IPS-15b (cell line): ENCODE results near the gene PBOV1.
"Not testable (repeated sequence)": the region's sequence is repeated elsewhere in the genome, so short reads cannot be mapped to it uniquely, and the experiment has no call there.

Source experiments
- H3K27me3 ChIP-seq: one replicate; pipeline ENCODE4 v1.6.1; 2013; ENCODE audit warnings: low read length; ENCODE audit not compliant: control insufficient read depth, insufficient read depth
- H3K36me3 ChIP-seq: one replicate; pipeline ENCODE4 v1.6.1; 2013; ENCODE audit warnings: low read length; ENCODE audit not compliant: control insufficient read depth, insufficient read depth
- H3K4me1 ChIP-seq: one replicate; pipeline ENCODE4 v1.6.1; 2013; ENCODE audit warnings: mild to moderate bottlenecking, low read length; ENCODE audit not compliant: control insufficient read depth, insufficient read depth
- H3K4me3 ChIP-seq: one replicate; pipeline ENCODE4 v1.5.1; 2013; ENCODE audit warnings: low read depth, low read length
- H3K9ac ChIP-seq: one replicate; pipeline ENCODE4 v1.6.1; 2013; ENCODE audit warnings: low read depth, mild to moderate bottlenecking, low read length
- H3K9me3 ChIP-seq: one replicate; pipeline ENCODE4 v1.6.1; 2013; ENCODE audit warnings: mild to moderate bottlenecking, low read length; ENCODE audit not compliant: control insufficient read depth, insufficient read depth

PBOV1 gene

DNA sequence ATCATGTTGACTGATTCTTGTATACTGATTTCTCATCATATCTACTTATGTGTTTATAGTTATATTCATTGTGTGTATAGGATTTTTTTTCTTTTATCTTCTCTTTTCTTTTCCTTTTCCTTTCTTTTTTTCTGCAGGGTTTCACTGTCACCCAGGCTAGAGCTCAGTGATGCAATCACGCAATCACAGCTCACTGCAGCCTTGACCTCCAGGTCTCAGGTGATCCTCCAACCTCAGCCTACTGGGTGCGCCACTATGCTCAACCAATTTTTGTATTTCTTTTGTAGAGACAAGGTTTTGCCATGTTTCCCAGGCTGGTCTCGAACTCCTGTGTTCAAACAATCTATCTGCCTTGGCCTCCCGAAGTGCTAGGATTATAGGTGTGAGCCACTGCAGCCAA lies 1.6 kb upstream of the PBOV1 start:
- Histone ChIP-seq H3K4me1 (no peaks in the 10 kb centered on the region), H3K36me3 (no peaks in the 10 kb centered on the region), H3K9me3 (no peaks in the 10 kb centered on the region), H3K4me3 (no peak overlapping the region), H3K9ac (no peak overlapping the region), H3K27me3 (no peaks in the 10 kb centered on the region)

DNA sequence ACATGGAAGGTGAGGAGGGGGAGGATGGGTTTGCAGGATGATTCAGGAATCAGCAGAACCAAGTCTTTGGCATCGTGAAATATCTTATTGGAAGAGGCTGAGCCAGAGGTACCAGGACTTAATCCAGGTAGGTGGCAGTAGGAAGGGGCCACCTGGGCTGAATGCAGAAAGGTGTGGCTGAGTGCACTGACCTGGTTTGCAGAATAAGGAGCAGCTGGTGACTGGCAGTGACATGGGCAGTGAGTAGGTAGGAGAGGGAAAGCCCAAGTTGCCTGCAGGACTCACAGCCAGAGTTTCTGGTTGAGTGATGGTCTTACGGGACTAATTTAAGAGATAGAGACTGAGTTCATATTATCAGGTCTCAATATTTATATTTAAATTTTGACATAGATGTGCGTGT lies 1.1 kb upstream of the PBOV1 start:
- Histone ChIP-seq H3K4me3 (no peak overlapping the region), H3K4me1 (no peaks in the 10 kb centered on the region), H3K36me3 (no peaks in the 10 kb centered on the region), H3K27me3 (no peaks in the 10 kb centered on the region), H3K9ac (no peak overlapping the region), H3K9me3 (no peaks in the 10 kb centered on the region)

DNA sequence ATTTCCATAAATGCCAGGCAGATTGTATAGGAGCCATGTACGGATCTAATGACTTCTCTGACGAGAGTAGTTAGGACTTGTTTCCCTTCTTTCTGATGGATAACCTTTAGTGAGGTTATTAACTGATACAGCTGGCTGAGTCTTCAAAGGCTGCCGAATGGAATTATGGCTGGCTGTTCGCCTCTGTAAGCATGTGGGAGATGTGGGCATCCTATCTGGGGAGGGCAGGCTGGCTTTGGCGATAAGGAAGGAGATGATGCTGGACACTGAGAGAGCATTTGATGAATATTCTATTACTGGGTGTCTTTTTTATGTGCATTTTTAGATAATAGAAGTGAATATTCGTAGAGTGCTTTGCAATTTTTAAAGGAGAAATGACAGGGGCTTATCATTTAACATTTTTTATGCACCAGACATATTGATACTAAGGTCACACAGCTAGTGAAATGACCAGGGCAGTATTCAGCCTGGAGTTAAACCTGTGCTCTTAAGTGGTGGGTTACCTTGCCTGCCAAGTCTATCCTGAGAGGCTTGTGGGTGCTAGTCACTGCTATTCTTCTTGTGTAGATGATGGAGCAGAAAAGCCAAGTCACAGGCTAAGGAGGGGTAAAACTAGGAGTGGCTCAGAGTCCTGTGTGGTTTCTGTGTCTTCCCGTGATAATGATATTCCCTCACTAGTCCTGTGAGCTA lies 3.1 kb downstream of the PBOV1 start:
- Histone ChIP-seq H3K9me3 (no peaks in the 10 kb centered on the region), H3K9ac (no peak overlapping the region), H3K4me1 (no peaks in the 10 kb centered on the region), H3K27me3 (no peaks in the 10 kb centered on the region), H3K4me3 (no peak overlapping the region), H3K36me3 (no peaks in the 10 kb centered on the region)

DNA sequence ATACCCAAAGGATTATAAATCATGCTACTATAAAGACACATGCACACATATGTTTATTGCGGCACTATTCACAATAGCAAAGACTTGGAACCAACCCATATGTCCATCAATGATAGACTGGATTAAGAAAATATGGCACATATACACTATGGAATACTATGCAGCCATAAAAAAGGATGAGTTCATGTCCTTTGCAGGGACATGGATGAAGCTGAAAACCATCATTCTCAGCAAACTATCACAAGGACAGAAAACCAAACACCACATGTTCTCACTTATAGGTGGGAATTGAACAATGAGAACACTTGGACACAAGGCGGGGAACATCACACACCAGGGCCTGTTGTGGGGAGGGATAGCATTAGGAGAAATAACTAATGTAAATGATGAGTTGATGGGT lies 5.8 kb downstream of the PBOV1 start:
- H3K36me3 ChIP-seq, H3K27me3 ChIP-seq, H3K4me1 ChIP-seq, H3K9ac ChIP-seq, H3K9me3 ChIP-seq, H3K4me3 ChIP-seq: not testable (repeated sequence)

DNA sequence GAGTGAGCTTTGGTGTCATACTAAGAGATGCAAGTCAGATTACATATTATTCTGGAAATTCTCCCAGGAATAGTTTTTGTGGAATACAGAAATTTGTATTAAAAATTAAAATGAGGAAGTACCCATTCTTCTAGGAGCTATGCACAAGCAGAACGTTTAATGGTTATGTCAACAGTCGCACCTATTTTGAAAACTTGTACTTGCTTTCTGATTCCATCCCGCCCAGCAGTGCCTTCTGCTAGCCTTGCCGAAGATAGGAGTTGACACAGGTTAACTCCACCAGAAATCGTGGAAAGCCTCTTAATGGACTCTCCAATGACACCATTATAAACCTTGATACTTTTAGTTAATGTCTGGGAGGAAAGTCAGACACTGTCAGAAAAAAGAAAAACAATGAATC lies 6.7 kb downstream of the PBOV1 start:
- Histone ChIP-seq H3K36me3 (no peaks in the 10 kb centered on the region), H3K9ac (no peak overlapping the region), H3K27me3 (no peaks in the 10 kb centered on the region), H3K9me3 (no peaks in the 10 kb centered on the region), H3K4me1 (no peaks in the 10 kb centered on the region), H3K4me3 (no peak overlapping the region)

DNA sequence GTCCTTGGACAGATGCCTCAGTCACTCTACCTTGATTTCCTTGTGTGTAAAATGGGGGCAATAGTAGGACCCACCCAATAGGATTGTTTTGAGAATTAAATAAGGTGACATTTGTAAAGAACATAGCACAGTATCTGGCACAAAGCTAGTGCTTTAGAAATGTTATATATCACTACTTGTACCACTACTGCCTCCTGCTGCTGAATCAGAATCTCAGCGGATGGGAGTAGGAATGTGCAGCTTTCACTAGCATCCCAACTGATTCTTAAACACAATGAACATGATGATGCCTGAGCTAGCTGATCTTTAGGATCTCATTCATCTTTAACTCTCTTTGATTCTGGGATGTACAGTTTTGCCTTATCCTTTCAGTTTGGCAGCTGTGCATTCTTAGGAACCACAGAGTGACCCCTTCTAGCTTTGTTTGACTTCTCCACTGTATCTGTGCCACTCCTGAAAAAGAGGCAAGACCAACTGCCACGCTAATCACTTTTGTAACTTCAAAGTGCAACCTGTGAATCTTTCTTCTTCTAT lies 7.2 kb downstream of the PBOV1 start:
- H3K4me3 ChIP-seq: no peak overlapping the region
- H3K9ac ChIP-seq: no peak overlapping the region
- H3K27me3 ChIP-seq: no peaks in the 10 kb centered on the region
- no peaks in the 10 kb centered on the region for H3K4me1 ChIP-seq
- H3K36me3 ChIP-seq: no peaks in the 10 kb centered on the region
- no peaks in the 10 kb centered on the region for H3K9me3 ChIP-seq

DNA sequence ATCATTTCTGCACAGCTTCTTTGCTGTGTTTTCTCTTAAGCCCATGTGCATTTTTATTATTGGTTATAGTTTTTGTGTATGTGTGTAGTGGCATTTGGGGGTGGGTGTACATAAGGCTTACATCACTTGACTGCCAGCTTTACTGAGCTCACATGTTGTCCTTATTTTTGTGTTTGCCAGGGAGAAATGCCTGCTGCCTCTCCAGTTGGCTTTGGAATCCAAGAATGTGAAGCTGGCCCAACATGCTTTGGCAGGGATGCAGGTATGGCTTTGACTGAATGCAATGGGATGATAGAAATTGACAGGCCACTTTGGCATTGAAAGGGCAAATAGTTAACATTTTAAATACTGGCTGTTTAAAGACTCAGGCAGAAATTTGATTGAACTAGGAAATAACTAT lies 11.4 kb downstream of the PBOV1 start:
- no peaks in the 10 kb centered on the region for H3K9me3 ChIP-seq
- no peaks in the 10 kb centered on the region for H3K27me3 ChIP-seq
- H3K4me3 ChIP-seq: no peak overlapping the region
- H3K9ac ChIP-seq: no peak overlapping the region
- no peaks in the 10 kb centered on the region for H3K36me3 ChIP-seq
- H3K4me1 ChIP-seq: no peaks in the 10 kb centered on the region

DNA sequence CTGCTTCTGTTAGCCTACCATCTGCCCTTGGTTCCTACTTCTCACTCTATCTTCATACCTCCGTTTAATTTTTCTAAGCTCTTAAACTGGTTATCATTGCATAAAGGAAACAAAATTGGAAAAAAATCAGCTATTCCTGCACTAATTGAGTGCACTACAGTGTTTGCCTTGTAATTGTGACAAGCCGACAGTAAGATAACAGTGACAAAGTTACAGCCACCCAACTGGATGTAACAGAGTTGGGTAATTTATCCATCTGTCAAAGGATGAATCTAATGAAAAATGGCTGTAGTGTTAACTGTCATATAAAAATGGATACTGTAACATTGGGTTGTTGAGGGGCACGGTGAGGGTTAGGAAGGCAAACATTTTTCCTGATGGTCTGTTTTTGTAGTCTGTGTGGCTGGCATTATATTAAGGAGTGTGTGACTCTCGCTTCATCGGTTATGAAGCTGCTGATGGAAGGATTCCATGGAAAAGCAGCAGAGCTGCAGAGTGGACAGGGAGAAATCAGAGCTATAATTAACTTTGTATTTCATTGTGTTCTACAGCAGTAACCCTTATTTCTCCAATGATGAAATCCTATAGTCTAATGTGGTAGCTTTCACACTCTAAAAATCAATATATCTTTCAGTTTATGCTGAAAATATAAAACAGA lies 12.7 kb downstream of the PBOV1 start:
- Histone ChIP-seq H3K36me3 (no peaks in the 10 kb centered on the region), H3K9me3 (no peaks in the 10 kb centered on the region), H3K4me1 (no peaks in the 10 kb centered on the region), H3K27me3 (no peaks in the 10 kb centered on the region), H3K9ac (no peak overlapping the region), H3K4me3 (no peak overlapping the region)

DNA sequence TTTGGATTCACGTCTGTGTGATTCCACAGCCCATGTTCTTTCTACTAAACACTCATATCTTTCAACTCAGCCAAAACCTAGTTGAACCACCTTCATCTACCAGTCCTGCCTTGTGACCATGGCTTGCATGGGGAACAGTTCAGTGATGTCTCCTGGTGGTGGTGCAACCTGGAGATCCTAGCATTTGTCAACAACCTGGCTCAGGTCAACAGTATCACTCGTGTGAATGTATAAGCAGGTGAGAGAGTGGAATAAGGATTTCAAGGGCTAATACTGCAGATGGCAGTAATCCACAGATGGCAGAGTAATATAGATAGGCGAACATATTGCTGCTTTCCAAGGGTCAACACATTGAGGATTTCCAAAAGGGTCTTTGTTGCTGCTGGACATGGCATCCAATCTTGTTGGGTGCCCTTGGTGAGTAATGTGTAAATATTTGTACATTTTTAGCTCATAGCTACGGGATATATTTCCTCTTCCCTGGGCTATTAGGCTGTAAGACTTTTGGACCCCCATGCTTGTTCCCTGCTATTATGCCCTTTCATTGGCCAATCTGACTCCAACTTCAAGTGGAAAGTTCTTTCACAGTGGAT lies 13.4 kb downstream of the PBOV1 start:
- H3K9ac ChIP-seq: no peak overlapping the region
- no peak overlapping the region for H3K4me3 ChIP-seq
- no peaks in the 10 kb centered on the region for H3K9me3 ChIP-seq
- no peaks in the 10 kb centered on the region for H3K36me3 ChIP-seq
- no peaks in the 10 kb centered on the region for H3K4me1 ChIP-seq
- H3K27me3 ChIP-seq: no peaks in the 10 kb centered on the region

DNA sequence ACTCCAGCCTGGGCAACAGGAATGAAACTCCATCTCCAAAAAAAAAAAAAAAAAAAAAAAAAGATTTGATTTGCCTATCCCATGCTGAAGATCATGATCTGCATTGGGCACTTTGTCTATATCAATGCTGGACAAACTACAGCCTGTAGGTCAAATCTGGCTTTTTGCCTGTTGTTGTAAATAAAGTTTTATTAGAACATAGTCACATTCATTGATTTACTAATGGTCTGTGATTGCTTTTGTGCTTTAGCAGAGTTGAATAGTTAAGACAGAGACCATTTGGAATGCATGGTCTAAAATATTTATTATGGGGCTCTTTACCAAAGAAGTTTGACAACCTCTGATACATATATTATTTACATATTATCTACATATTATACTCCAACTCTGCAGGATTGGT lies 14.0 kb downstream of the PBOV1 start:
- H3K9me3 ChIP-seq: no peaks in the 10 kb centered on the region
- no peak overlapping the region for H3K9ac ChIP-seq
- H3K27me3 ChIP-seq: no peaks in the 10 kb centered on the region
- H3K4me3 ChIP-seq: no peak overlapping the region
- no peaks in the 10 kb centered on the region for H3K36me3 ChIP-seq
- H3K4me1 ChIP-seq: no peaks in the 10 kb centered on the region

DNA sequence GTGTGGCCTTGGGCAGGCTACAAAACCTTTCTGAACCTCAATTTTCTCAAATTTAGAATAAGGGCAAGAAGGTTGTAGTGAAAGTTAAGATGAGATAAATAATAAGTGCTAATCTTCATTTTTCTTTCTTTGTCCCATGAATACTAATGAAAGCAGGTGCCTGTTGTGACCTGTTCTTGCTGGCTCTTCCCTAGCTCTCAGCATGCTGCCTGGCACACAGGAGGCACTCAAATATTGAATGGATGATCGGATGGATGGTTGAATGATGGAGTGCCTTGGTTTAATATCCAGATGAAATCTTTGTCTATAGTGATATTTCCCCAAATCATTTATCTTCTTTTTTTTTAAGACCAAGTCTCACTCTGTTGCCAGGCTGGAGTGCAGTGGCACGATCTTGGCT lies 15.0 kb downstream of the PBOV1 start:
- no peaks in the 10 kb centered on the region for H3K36me3 ChIP-seq
- H3K9me3 ChIP-seq: no peaks in the 10 kb centered on the region
- no peak overlapping the region for H3K9ac ChIP-seq
- no peak overlapping the region for H3K4me3 ChIP-seq
- H3K27me3 ChIP-seq: no peaks in the 10 kb centered on the region
- peaks cover 7% of the 10 kb centered on the region for H3K4me1 ChIP-seq

DNA sequence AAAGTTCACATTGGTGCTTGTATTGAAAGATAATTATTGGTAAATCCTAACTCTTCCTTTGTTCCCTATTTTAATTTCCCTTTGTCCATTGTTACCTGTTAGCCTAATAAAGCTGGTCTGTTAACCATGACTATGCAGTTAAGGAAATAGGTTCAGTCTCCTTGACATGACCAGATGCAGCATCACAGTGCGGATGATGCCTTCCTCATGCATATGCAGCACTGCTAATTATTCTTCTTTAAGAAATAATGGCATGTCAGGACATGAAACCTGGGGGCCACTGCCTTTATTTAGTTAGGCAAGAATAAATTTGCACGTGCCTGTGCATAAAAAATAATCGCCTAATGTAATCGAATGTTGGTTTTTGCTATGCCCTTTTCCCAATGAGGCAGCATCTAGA lies 16.5 kb downstream of the PBOV1 start:
- Histone ChIP-seq H3K27me3 (no peaks in the 10 kb centered on the region), H3K4me3 (no peak overlapping the region), H3K36me3 (no peaks in the 10 kb centered on the region), H3K9ac (no peak overlapping the region), H3K9me3 (no peaks in the 10 kb centered on the region), H3K4me1 (peaks cover 11% of the 10 kb centered on the region)
